Fibroblast of skin of back (primary cell): ENCODE data around the gene PIGN.

ENCODE experiments used
- DNase-seq: peaks from one replicate; pipeline ENCODE4 v3.0.0-alpha.2; 2013

PIGN gene

DNA sequence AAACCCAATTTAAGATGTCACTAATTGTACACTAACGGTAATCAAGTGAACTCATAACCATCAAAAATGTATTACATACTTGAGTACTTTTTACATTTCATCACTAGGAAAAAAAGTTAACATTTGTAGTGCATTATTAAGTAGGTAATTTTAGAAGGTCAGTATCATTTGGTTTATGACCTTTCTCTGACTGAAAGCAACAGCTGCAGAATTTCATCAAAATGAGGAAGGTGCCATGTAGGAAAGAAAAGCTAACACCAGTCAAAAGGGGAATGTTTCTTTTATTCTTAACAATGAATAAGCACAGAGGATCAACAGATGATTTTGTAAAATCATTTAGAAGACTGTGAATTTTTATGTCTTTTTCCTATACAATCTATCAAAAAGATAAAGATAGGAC is 79.0 kb downstream of the PIGN start:
- no peak for DNase-seq

GRCh38 chr18:62106271-62106670 is 80.6 kb downstream of the PIGN start:
- DNase-seq: no peak

DNA sequence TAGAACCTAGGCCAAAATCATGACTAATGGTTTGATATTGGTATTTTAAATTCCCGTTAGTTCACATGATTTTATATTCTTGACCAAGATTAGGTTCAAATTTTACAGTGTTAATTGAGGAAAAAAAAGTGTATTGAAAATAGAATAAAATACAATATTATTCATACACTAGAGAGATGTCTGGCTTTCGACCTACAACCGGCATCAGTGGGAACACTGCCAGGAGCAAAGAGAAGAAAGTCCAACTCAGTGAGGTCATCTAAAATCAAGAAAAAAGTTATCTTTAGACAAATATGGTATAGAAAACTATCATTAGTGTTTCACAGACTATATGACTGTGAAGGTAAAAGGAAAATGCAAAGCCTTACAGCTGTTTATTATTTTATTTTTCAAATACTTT is 81.5 kb downstream of the PIGN start:
- DNase-seq: peak; percentile 83

DNA sequence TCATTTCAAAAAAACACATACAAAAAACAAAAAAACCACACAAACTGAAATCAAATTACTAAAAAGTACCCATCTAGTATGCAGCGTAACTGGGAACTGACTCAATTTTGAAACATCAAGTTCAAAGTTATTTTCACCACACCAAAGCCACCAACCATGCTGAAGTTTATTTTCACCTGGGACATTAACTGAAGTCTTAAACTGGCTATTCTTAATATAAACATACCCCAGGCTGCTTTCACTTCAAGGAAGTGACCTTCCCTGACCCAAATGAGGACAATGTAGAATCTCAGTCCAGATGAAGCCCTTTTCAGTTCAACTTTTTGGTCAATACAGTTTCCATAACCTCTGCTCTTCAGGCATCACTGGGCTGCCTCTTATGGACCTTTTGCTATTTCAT is 84.6 kb downstream of the PIGN start:
- no peak for DNase-seq

GRCh38 chr18:62101321-62101721 is 85.5 kb downstream of the PIGN start:
- DNase-seq: peak; percentile 58

DNA sequence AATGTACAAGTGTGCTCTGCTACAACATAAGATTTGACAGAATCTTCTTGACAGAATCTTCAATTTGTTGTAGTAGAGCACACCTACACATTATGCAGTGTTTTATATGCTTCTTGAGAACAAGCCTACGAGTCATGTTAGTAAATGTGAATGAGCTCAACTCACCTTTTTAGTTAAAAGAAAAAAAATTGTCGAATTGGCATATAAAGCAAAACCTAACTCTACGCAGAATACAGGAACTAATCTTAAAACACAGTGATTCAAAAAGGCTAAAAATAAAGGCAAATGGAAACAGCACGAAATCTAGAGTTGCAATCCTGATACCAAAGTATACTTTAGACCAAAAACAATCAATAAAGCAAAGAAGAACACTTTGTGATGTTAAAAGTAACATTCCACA is 87.9 kb downstream of the PIGN start:
- no peak for DNase-seq

- DNase-seq: peak; percentile 28
These were observed 89.2 kb downstream of the PIGN start for GRCh38 chr18:62097698-62098097.

GRCh38 chr18:62091487-62092120 is 95.3 kb downstream of the PIGN start:
- no peak for DNase-seq

DNA sequence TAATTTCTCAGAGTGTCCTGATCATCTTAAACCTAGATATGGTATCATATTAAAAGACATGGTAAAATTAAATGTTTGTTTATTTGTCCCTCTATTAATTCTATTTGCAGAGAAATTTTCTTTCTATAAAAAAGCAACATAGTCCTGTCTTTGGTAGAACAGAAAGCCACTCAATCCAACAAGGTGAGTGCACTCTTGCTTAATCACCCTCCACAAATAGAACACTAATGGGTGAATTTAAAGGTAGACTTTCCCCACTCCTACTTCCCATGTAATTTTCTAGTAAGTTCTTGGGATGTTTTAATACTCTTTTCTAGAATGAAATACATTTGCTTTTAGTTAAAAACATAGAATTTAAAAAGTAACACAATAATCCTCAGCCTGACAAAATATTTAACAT is 97.7 kb downstream of the PIGN start:
- no peak for DNase-seq

DNA sequence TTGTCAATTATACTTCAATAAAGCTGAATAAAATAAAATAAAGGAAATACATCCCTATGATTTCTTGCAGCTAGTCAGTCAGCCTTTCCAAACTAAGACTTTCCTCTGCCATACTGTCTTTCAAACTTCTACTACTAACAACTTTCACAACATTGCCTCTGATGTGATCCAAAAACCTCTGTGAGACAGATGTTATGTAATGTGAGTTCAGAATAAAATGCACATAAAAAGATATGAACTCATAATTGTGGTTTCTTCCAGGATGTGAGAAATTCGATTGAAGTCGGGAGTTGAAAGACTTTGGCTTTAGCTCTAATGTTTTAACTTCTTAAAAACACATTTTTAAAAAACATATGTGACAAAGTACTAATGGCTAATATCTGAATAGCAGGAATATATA is 98.7 kb downstream of the PIGN start:
- no peak for DNase-seq

- no peak for DNase-seq
These were observed 101.1 kb downstream of the PIGN start for GRCh38 chr18:62085756-62086155.

DNA sequence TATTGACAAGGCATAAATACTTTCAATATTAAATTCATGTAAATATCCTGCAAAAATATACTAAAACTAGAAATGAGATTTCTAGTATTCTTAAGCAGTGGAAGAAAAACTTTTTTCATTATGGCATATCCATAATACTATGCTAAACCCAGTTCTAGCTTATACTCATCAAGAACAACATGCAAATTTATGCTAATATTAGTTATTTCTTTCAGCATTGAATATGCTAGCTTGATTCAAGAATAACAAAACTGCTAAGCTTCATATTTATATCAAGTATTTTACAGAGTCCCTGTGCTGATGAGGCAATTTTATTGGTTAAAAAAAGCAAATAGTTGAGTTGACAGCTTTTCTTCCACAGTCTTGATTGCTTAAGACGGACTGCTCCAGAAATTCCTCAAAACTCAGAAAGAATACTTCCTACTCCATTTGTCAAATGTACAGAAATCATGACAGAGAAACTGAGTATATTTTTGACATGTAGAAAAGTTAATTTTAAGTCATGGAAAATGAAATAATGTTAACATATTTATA is 105.0 kb downstream of the PIGN start:
- DNase-seq: no peak

DNA sequence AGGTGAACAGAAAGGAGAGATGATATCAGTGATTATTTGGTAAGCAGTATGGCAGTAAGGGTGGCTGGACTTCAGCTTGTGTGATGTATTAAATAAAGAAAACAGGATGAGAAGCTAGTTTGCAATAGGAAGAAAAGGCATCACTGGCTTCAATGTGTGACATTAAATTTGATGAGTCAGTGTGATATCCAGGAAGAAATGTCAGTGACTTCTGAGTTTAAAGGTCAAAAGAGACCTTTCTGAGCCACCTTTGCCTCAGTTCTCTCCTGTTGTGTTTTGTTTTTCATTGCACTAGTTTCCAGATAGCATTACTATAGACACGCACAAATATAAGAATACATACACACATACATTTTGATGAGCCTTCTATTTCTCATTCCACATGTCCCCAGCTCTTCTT is 105.6 kb downstream of the PIGN start:
- no peak for DNase-seq

GRCh38 chr18:62080172-62080900 is 106.5 kb downstream of the PIGN start:
- no peak for DNase-seq

DNA sequence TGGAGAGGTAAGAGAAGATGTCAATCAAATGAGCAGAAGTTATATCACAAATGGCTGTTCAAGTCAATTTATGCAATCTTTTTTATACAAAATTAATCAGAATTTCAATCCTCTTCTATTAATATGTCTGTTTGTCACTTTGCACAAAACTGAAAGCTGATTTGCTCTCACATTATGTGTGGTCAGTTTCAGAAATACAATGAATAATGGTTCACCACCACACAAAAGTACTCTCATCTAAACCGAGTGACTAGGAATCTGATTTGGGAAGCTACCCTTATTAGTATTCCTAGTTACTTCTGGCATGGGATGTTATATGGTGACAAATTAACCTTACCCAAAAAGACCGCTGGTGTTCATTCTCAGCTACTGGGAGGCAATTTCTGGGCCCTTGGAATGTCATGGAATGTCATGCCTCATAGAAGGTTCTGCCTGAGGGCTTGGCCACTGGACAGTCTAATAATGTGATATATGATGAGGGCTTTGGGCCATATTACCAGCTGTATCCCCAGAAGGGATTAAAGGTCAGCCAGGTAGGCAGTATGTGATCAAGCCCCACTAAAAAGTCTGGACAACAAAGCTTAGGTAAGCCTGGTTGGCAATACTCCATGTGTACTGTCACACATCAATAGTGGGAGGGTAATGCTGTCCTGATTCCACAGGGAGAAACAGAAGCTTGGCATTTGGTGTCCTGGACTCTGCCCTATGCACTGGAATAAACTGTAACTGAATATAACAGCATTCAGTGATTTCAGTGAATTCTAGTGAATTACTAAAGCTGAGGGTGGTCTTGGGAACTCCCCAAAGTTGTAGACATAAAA is 113.2 kb downstream of the PIGN start:
- DNase-seq: no peak

DNA sequence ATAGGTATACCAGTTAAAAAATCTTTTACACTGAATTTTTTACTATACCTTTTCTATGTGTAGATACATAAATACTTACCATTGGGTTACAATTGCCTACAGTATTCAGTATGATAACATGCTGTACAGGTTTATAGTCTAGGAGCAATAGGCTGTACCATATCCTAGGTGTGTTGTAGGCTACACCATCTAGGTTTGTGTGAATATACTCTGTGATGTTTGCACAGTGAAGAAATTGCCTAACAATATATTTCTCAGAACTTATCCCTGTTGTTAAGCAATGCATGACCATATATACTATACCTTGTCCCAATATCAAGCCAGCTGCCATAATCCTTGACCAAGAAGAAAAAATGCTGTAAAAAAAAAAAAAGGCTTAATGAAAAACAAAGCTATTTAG is 114.5 kb downstream of the PIGN start:
- no peak for DNase-seq

GRCh38 chr18:62071071-62071470 is 115.8 kb downstream of the PIGN start:
- no peak for DNase-seq

- DNase-seq: no peak
These were observed 116.6 kb downstream of the PIGN start for GRCh38 chr18:62070302-62070701.

GRCh38 chr18:62069556-62069955 is 117.3 kb downstream of the PIGN start:
- no peak for DNase-seq

GRCh38 chr18:62066102-62066818 is 120.6 kb downstream of the PIGN start:
- DNase-seq: no peak

DNA sequence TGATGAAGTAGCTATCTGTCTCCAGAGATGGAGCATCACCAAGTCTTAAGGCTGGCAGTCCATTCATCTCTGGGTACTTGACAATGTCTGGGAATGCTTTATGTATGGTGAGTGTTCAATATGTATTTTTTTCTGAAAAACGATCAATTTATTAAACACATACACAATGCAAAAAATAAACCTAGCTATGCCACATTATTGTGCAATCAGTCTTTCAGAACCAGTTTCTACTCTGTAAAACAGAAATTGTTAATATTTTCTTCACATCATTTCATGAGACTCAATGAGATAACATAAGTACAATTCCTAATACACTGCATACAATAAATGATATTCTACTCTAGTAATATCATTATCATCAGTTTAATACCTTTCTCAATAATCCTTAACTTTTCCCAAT is 122.5 kb downstream of the PIGN start:
- no peak for DNase-seq

DNA sequence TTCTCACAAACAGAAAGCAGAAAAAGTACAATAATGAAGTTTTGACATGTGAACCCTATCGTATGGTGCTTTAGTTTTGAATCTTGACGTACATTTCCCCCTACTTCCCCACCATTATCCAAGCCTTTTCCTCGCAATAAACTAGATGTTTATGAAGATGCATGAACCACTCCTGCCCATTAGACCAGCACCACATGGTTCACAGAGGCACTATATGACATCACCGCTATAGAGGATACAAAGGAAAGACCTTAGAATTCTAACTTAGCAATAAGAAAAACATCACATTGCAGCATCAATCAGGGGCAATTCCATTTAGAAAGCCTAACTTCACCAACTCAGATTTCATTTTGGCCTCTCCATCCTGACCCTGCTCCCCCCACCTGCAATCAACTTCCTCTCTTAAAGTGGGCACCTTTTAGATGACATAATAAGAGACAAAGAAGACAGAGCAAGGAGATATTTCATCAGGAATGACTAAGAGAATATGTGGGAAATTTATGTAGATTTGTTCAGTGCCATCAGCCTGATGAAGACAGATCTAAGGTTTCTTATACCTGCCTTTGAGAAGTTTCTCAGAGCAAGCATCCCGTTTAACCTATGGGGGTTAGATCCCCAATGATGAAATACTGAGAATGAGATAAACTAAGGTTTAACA is 124.9 kb downstream of the PIGN start:
- no peak for DNase-seq
